Measurements from ENCODE around the gene SLC1A6.
"Not testable (repeated sequence)": the region's sequence is repeated elsewhere in the genome, so short reads cannot be mapped to it uniquely, and the experiment has no call there.

Gene SLC1A6

DNA sequence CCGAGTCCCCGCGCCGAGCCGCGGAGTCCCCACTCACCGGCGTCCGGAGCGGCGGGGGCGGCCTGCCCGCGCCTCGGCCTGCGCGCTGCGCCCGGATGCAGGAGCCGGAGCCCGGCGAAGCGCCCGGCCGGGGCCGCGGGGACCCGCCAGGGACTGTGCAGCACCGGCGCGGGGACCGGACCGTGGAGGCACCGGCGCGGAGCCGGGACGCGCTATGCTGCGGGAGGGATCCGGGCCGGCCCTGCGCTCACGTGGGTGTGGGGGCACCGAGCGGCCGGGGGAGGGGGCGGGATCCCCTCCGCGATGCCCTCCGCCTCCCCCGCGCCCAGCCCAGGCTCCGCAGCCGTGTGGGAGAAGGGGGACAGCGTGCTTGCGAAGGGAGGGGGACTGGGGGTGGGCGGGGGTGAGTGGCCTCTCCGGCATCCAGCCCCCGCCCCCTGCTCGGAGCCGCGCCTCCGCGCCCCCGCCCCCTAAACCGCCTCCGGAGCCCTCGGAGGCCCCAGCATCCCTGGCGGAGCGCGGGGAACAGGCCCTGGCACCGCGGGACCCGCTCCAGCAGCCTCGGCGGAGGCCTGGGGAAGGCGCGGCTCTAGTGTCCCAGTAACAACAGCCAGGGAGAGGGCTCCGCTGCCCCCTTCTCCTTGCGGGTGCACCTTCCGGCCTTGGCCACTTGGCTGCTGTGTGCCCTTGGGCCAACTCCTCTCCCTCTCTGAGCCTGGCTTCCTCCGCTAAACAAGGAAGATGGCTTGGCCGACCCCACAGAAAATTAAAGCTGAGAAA is at the start of gene SLC1A6:
Gene SLC1A6, minus strand, starts transcription at position 389 of the 780 bp plus-strand sequence. CDS start 6,954 bp downstream, outside the sequence.
- no peak for DNase-seq (ENCODE audit: low spot score)

GRCh38 chr19:15028490-15028889 is 48.8 kb upstream of the SLC1A6 start:
- DNase-seq (ENCODE audit: low spot score), result no peak

DNA sequence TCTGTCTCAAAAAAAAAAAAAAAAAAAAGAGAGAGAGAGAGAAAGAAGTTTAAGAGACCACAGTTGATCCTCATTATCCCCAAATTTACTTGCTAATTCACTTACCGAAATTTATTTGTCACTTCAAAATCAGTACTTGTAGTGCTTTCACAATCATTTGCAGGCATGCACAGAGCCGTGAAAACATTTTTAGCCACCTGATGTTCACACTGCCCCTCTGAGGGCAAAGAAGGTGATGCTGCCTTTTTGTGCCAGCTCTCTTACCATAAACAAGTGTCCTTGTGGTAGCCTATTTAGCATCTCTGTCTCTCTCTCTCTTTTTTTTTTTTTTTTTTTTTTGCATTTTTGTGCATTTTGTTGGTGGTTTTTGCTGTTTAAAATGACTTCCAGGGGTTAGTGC is 45.6 kb upstream of the SLC1A6 start:
- DNase-seq (ENCODE audit: low spot score), result peak; percentile 3

DNA sequence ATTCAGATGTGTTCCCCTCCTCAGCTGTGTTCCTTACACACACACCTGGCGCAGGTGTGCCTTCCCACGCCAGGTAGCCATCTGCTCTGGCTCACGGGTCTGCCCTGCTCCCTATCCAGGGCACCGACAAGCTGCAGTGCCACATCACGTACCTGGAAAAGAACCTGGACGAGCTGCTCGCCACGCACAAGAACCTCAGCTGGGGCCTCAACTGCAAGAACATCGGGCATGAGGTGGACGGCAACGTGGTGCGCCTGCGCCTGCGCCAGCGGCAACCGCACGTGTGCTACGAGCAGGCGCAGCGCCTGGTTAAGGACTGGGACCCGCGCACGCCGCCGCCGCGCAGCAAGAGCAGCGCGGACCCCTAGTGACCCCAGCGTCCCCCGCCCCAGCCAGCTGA is 43.1 kb upstream of the SLC1A6 start:
- DNase-seq (ENCODE audit: low spot score), result no peak

DNA sequence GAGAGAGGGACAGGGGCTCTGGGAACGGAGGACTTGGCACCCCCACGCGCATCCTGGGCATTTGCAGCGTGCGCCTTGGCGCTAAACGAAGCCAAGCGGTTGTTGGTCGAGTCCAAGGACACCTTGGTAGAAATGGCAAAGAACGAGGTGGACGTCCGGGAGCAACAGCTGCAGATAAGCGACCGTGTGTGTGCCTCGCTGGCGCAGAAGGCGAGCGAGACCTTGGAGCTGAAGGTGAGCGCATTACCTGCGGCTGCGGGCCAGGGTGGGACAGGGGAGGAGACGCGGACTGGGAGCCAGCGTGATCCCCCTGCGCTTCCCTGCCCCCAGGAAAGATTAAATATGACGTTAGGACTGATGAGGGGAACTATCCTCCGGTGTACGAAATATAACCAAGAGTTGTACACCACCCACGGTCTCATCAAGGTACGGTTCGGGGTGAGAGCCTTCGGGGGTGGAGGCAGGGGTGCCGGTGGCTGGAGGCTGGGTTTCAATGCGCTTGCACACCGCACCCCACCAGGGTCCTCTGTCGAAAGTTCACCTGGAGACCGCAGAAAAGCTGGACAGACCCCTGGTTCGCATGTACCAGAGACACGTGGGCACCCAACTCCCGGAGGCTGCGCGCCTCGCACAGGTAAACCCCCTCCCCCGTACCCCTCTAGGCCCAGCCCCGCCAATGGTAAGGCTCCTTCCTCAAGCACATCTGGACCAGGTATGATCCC is 41.8 kb upstream of the SLC1A6 start:
- DNase-seq (ENCODE audit: low spot score), result no peak

DNA sequence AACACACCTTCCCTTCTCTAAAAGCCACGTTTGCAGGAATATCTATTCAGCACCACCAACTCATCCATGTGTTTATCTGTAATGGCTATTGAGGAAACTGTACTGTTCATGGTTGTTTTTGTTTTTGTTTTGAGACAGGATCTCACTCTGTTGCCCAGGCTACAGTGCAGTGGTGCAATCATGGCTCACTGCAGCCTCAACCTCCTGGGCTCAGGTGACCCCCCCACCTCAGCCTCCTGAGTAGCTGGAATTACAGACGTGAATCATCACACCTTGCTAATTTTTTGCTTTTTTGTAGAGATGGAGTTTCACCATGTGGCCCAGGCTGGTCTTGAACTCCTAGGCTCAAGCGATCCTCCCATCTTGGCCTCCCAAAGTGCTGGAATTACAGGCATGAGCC is 39.2 kb upstream of the SLC1A6 start:
- not testable (repeated sequence) for DNase-seq (ENCODE audit: low spot score)

DNA sequence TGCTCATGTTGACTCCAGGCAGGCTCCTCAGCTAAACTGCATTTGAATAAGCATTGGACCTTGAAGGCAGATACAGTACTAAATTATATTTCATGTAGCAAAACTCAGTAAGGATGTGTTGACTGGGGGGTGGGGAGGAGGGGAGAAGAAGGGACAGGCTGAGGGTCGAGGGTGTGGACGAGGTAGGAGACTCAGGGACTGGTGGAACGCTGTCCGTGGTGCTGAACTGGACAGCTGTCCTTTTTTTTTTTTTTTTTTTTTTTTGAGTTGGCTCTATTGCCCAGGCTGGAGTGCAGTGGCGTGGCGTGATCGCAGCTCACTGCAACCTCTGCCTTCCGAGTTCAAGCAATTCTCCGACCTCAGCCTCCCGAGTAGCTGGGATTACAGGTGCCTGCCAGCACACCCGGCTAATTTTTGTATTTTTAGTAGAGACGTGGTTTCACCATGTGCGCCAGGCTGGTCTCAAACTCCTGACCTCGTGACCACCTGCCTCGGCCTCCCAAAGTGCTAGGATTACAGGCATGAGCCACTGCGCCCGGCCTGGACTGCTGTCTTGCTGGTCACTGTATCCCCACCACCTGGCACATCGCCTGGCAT is 36.4 kb upstream of the SLC1A6 start:
- DNase-seq (ENCODE audit: low spot score), result no peak

- DNase-seq (ENCODE audit: low spot score), result no peak
Observed at GRCh38 chr19:15014579-15014978, 34.9 kb upstream of the SLC1A6 start.

DNA sequence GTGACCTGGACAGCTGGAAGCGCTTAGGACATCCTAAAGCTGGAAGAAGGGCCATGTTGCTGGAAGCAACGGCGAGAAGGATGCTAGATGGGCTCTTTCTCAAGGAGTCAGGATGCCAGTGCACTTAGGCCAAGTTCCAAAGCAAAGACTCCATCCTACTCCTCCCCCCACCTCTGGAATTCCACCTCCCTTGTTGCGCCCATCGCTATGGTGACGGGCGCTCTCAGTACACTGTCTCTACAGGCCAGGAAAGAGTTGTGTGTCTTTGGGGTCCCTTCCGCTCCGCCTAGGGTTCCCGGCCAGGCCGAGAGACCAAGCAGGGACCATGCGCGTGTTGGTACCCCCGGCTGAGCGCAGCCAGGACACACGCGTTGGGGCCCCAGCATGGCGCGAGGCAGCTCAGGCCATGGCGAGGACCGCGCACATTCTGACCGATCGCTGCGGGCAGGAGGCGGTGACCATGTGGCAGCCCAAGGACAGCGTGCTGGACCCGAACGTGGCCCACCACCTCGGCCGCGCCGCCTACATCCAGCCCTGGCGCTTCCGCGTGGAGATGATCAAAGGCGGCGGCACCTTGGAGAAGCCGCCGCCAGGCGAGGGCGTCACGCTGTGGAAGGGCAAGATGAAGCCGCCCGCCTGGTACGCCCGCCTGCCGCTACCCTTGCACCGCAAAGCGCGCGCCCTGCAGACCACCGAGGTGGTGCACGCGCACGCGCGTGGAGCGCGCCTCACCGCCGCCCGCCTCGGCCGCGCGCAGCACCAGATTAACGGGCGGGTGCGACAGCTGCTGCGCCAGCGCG is 31.0 kb upstream of the SLC1A6 start:
- DNase-seq (ENCODE audit: low spot score), result no peak

DNA sequence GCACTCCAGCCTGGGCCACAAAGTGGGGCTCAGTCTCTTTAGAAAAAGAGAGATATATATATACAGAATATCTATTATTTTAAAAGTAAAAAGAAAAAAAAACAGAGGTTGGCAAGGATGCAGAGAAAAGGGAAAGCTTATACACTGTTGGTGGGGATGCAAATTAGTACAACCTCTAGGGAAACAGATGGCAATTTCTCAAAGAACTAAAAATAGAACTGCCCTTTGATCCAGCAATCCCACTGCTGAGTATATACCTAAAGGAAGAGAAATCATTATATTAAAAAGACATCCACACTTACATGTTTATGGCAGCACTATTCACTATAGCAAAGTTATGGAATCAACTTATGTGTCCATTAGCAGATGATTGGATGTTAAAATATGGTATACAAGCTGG is 28.6 kb upstream of the SLC1A6 start:
- DNase-seq (ENCODE audit: low spot score), result no peak

DNA sequence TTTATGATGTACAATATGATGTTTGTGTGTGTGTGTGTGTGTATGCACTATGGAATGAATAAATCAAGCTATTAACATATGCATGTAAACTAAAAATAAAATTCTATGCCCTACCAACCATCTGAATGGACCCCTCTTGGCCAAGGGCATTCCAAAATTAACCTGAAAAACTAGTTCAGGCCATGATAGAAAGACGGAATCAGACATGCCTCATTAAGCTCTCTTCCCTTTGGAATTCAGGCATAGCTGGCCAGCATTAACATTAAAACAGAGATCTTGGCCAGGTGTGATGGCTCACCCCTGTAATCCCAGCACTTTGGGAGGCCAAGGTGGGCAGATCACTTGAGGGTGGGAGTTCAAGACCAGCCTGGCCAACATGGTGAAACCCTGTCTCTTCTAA is 18.3 kb upstream of the SLC1A6 start:
- DNase-seq (ENCODE audit: low spot score), result no peak

- DNase-seq (ENCODE audit: low spot score), result no peak
Observed at GRCh38 chr19:14992780-14993179, 13.1 kb upstream of the SLC1A6 start.

GRCh38 chr19:14985133-14985532 is 5.5 kb upstream of the SLC1A6 start:
- no peak for DNase-seq (ENCODE audit: low spot score)

DNA sequence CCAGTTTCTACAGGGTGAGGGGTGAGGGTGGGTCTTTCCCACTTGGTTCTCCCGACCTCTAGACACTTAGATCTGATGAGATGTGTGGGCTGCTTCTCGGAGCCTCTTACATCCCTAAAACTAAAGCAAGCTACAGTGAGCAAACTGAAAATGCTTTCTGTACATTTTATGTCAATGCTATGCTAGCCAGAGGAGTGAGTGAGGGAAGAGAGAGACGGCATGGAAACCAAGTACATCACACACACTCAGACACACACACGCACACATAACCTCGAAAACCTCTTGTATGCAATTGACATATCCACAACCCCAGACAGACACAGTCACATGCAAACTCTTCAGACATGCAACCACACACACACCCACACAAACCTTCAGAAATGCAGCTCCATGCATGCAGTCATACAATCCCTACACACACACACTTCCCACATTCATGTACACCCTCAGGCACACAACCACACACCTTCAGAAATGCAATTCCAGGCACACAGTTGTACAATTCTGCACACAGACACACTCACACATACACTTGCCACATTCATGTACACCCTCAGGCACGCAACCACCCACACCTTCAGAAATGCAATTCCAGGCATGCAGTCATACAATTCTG is 1.4 kb downstream of the SLC1A6 start:
- DNase-seq (ENCODE audit: low spot score), result no peak

GRCh38 chr19:14977128-14977527 is 2.5 kb downstream of the SLC1A6 start:
- DNase-seq (ENCODE audit: low spot score), result no peak

DNA sequence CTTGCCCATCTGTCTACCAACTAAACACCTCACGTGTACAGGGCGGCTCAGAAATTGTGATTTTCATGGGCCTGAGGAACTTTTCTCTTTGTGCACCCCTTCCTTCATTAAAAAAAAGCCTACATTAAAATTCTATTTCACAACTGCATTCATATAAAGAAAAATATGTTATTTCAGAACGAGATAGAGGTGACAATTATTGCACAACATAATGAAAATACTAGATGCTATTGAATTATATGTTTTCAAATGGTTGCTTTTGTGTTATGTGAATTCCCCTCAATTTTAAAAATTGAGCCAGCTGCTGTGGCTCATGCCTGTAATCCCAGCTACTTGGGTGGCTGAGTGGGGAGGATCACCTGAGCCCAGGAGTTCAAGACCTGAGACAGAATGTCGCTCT is 5.2 kb downstream of the SLC1A6 start:
- no peak for DNase-seq (ENCODE audit: low spot score)

DNA sequence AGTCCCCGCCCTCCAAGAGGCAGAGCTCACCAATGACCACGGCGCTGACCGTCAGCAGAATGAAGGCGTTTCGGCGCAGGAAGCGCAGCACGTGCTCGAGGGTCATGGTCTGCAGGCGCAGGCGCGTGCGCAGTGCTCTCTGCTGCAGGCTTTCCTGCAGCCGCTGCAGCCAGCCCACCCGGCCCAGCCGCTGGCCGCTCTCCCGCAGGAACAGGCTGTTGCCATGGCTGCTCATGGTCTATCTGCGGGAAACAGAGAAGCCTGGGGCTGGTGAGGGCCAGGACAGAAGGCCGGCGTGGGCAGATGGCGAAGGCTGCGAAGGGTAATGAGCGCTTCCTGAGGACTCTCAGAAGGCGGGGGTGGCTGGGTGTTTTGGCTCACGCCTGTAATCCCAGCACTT is 7.0 kb downstream of the SLC1A6 start:
- DNase-seq (ENCODE audit: low spot score), result no peak

GRCh38 chr19:14971474-14971873 is 8.2 kb downstream of the SLC1A6 start:
- no peak for DNase-seq (ENCODE audit: low spot score)

GRCh38 chr19:14968247-14968646 is 11.4 kb downstream of the SLC1A6 start:
- DNase-seq (ENCODE audit: low spot score), result no peak

- no peak for DNase-seq (ENCODE audit: low spot score)
Observed at GRCh38 chr19:14961956-14962685, 17.5 kb downstream of the SLC1A6 start.

- DNase-seq (ENCODE audit: low spot score), result no peak
Observed at GRCh38 chr19:14959263-14959662, 20.4 kb downstream of the SLC1A6 start.

Measured in activated CD4-positive, alpha-beta T cell treated with anti-CD3 and anti-CD28 coated beads, Interleukin-2, Interleukin-4, amounts not matched to agents 100 ng/mL and 50 ng/mL, durations not matched to agents 16 hours and 8 hours (primary cell).